Nephron progenitor cell (in vitro differentiated cells): ENCODE measurements around the gene POLR3A.

ENCODE experiments used
- DNase-seq: peaks from one replicate; pipeline ENCODE4 v3.0.0; 2021
- H3K27ac Mint-ChIP-seq: 2 replicates; pipeline ENCODE4 v1.8.0; 2021; ENCODE audit warnings: mild to moderate bottlenecking, moderate library complexity, mixed read lengths
- H3K27me3 Mint-ChIP-seq: 2 replicates; pipeline ENCODE4 v1.8.0; 2021; ENCODE audit warnings: mild to moderate bottlenecking, low read depth, mixed read lengths; ENCODE audit not compliant: poor library complexity
- H3K36me3 Mint-ChIP-seq: 2 replicates; pipeline ENCODE4 v1.8.0; 2021; ENCODE audit warnings: low read depth, mixed read lengths
- H3K4me1 Mint-ChIP-seq: 2 replicates; pipeline ENCODE4 v1.8.0; 2021; ENCODE audit warnings: mixed read lengths
- H3K4me3 Mint-ChIP-seq: 2 replicates; pipeline ENCODE4 v1.8.0; 2021; ENCODE audit warnings: mild to moderate bottlenecking, moderate library complexity, mixed read lengths
- H3K9me3 Mint-ChIP-seq: 2 replicates; pipeline ENCODE4 v1.8.0; 2021; ENCODE audit warnings: mild to moderate bottlenecking, moderate library complexity, mixed read lengths
- CTCF ChIP-seq: fragments of 200-600 bp; sonication (generic); IDR thresholded peaks from 2 replicates; pipeline ENCODE4 v1.5.0; 2021; ENCODE audit warnings: antibody characterized with exemption

POLR3A gene

DNA sequence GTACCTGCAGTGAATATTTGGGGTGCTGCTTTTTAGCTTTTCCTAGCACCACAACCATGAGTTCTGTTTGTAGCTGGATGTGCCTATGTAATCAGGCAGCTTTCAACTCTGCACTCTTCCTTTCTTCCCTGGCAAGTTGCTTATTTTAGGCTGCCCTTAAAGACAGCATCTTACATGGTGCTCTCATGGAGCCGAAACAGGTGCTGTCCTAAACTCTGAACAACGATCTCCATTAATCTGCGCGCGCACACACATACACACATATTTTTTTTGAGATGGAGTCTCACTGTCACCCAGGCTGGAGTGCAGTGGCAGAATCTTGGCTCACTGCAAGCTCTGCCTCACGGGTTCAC is 13.4 kb upstream of the POLR3A start:
- no peak overlapping the region for H3K4me3 Mint-ChIP-seq
- peak overlapping the region; percentile 49 for H3K27ac Mint-ChIP-seq
- no peak for DNase-seq
- H3K4me1 Mint-ChIP-seq = peaks cover 56% of the 10 kb centered on the region
- no peak for TF ChIP-seq CTCF
- H3K36me3 Mint-ChIP-seq = peaks cover 50% of the 10 kb centered on the region
- no peaks in the 10 kb centered on the region for H3K27me3 Mint-ChIP-seq
- no peaks in the 10 kb centered on the region for H3K9me3 Mint-ChIP-seq

GRCh38 chr10:78042058-78042751 is 12.9 kb upstream of the POLR3A start:
- H3K27me3 Mint-ChIP-seq = no peaks in the 10 kb centered on the region
- no peak overlapping the region for H3K4me3 Mint-ChIP-seq
- H3K9me3 Mint-ChIP-seq = no peaks in the 10 kb centered on the region
- TF ChIP-seq CTCF = no peak
- H3K27ac Mint-ChIP-seq = peak overlapping the region; percentile 81
- DNase-seq = no peak
- H3K36me3 Mint-ChIP-seq = peaks cover 55% of the 10 kb centered on the region
- H3K4me1 Mint-ChIP-seq = peaks cover 56% of the 10 kb centered on the region

- Mint-ChIP-seq H3K27ac (peak overlapping the region; percentile 97), H3K9me3 (no peaks in the 10 kb centered on the region), H3K36me3 (peaks cover 63% of the 10 kb centered on the region), H3K4me3 (no peak overlapping the region), H3K4me1 (peaks cover 63% of the 10 kb centered on the region), H3K27me3 (no peaks in the 10 kb centered on the region)
- TF ChIP-seq CTCF = no peak
- DNase-seq = no peak
Measured at GRCh38 chr10:78041170-78042057, 12.1 kb upstream of the POLR3A start.

DNA sequence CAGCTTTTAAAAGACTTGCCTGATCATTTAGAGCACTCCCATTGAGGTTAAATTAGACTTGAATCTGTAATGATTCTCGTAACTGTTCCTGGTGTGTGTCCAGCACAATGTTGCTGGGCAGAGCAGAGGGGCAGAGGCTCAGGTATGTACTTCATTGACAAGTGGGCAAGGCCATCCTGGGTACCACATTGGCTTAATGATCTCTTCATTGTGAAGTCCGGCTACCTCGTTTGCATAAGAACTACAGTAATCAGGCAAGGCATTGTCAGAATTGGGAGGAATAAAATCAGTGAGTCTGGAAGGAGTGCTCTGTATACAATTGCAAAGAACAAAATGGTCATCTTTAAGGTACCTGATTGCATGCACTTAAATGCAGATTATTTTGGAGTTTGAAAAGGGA is 10.4 kb upstream of the POLR3A start:
- H3K36me3 Mint-ChIP-seq = peaks cover 77% of the 10 kb centered on the region
- H3K4me3 Mint-ChIP-seq = peak overlapping the region; percentile 14
- peaks cover 74% of the 10 kb centered on the region for H3K4me1 Mint-ChIP-seq
- H3K27ac Mint-ChIP-seq = peak overlapping the region; percentile 5
- no peak for DNase-seq
- H3K9me3 Mint-ChIP-seq = no peaks in the 10 kb centered on the region
- no peak for TF ChIP-seq CTCF
- no peaks in the 10 kb centered on the region for H3K27me3 Mint-ChIP-seq

- H3K27me3 Mint-ChIP-seq = no peaks in the 10 kb centered on the region
- H3K27ac Mint-ChIP-seq = no peak overlapping the region
- H3K36me3 Mint-ChIP-seq = peaks cover 77% of the 10 kb centered on the region
- no peak overlapping the region for H3K4me3 Mint-ChIP-seq
- no peak for DNase-seq
- peaks cover 75% of the 10 kb centered on the region for H3K4me1 Mint-ChIP-seq
- TF ChIP-seq CTCF = no peak
- no peaks in the 10 kb centered on the region for H3K9me3 Mint-ChIP-seq
Measured at GRCh38 chr10:78038791-78039547, 9.7 kb upstream of the POLR3A start.
